Measurements from ENCODE around the gene HACD3. TPM values are rescaled to one million over a fixed set of nuclear protein-coding genes. Genes with fewer than 3 reads are reported as not detected.
"Not testable (repeated sequence)": the region's sequence is repeated elsewhere in the genome, so short reads cannot be mapped to it uniquely, and the experiment has no call there.

HACD3 gene
- total RNA-seq, 1 experiment from 2014 or later: 137 TPM

GRCh38 chr15:65598468-65598867 lies 68.2 kb downstream of the HACD3 start:
- no peak for DNase-seq (ENCODE audit: low read depth)

DNA sequence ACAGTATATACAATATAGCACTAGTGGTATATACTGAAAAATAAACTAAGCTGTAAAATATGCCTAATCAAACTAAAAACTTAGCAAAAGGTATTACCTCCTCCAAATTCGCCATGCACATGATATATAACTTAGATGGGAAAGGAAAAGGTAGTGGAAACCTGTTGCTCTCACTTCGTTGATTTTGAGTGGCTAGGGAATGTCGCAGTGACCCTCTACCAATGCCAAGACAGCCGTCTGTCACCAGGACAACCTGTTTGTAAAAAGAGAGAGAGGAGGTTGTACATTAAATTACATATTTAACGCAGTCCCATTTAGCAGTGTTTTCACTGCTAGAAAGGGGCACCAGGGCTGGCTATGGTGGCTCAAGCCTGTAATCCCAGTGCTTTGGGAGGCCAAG lies 69.4 kb downstream of the HACD3 start:
- DNase-seq (ENCODE audit: low read depth): no peak

DNA sequence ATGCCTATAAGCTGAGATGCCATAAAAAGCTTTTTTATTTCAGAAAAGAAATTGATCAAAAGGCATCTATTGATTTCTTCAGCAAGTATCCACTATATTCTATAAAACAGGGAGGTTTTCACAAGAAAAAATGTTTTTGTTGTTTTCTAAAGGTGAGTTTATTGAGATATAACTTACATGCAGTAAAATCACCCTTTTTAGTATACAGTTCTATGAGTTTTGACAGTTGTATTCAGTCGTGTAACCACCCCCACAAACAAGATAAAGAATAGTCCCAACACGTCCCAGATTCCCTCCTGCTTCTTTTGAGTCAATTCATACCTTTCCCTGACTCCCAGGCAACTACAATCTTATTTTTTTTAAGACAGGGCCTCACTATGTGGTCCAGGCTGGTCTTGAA lies 72.9 kb downstream of the HACD3 start:
- no peak for DNase-seq (ENCODE audit: low read depth)

- DNase-seq (ENCODE audit: low read depth): no peak
These were observed 73.3 kb downstream of the HACD3 start for GRCh38 chr15:65603559-65603958.

DNA sequence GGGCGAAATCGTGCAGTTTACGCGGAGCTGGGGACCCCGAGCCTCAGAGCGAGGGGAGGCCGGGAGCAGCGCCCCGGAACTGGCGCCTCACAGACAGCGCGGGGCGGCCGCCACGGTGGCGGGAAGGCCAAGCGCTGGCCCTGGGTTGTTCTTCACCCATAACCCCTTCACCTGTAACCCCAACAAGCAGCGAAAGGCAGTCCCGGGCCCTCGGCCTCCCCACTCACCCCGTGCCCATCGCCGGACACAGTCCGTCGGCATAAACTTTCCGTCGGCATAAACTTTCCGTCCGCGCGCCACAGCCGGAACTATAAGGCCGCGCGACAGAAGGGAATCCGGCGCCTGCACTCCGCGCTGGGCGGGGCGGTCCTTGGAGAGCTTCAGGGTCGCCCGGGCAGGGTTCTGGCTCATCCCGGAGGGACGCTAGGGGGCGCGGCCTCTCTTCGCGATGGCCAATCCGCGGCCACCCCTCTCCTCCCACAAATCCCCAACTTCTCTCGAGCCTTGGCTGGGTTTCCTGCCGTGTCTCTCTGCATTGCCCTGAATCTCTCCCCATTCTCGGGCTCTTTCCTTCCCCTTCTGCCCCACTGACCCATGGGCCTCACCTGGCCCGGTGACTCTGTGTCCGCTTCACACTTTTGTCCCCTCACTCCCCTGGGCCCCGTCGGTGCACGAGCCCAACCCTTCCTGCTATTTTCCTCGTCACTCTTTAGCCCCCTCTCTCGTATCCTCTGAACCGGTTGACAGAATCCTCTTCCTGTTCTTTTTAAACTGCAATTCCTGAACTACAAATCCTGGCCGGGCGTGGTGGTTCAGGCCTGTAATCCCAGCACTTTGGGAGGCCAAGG lies 80.8 kb downstream of the HACD3 start, which contains the start of gene INTS14:
INTS14 (minus strand) TSS at position 261 of the 848 bp plus-strand sequence. CDS start 3,751 bp downstream, outside the sequence.
- DNase-seq (ENCODE audit: low read depth): peak; percentile 95

DNA sequence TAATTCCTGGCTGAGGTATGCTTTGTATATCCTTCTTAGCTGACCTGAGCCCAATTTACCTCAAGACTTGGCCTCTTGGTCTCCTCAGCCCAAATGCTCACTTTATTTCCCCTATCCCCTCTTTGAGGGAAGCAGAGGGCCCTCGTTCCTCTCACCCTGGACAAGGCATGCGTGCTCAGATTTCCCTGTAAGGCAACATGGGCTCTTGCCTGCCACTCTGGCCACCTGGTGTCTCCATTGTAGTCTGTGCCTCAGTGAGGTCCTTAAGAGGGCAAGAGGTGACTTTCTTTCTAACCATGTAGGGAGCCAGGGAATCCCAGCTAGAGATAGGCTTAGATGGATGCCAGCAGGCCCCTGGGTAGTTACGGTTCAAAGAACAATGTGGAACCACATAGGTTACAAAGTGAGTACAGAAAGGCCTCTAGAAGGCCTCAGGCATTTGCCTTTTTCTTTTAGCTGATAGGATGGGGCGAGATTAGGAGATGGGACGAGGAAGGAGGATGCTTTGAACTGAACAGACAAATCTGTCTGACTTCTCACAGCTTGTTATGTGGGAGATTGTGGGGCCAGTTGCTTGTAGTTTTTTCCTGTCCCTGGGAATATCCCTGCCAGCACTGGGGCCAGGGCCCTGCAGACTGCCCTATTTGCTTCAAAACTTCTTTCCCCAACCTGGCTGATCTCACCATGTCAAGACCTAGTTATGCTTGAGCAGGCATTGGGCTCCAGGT lies 81.8 kb downstream of the HACD3 start:
- DNase-seq (ENCODE audit: low read depth): peak; percentile 21

DNA sequence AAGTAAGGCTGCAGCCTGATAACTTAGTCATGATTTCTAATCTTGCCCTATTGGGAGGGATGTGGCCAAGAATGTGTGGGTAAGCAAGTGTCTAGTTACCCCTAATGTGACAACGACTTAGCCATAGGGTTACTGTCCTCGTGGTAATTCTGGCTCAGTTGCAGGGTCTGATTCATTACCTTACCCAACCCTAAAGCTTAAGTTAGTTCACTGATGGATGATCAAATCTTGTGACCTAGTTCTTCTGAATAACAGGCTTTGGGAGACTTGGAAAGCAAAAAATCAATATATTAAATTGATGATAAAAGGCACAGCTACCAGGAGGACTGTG lies 82.3 kb downstream of the HACD3 start:
- DNase-seq (ENCODE audit: low read depth): peak; percentile 29

- DNase-seq (ENCODE audit: low read depth): no peak
These were observed 82.9 kb downstream of the HACD3 start for GRCh38 chr15:65612949-65613744.

GRCh38 chr15:65615887-65616286 lies 85.6 kb downstream of the HACD3 start:
- DNase-seq (ENCODE audit: low read depth): not testable (repeated sequence)

- DNase-seq (ENCODE audit: low read depth): no peak
These were observed 88.4 kb downstream of the HACD3 start for GRCh38 chr15:65618560-65619109.

DNA sequence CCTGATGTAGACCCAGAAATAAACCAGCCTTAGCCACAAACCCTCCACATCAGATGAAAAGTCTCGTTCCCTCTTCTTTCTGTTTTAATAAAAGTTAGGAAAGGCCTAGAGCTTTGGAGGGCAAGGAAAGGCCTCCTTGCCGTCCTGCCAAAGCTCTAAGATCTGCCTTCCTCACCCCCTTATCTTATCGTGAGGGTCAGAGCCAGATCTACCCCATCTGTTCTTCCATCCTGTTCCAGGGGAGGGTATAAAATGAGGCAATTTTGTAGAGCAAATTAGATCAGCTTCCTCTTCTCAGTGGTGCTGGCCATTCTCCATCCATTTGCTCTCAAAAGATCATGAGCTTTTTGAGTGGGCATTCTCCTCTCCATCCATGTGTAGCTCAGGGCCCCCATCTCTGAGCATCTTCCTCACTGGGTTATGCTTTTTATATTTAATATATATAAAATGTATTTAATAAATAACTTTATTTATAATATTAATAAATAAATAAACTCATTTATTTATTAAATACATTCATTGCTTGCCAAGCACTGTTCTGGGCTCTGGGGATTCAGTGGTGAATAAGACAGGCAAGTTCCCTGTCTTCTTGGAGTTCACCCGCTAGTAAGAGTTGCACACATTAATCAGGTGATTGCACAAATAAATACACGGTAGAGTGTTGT lies 89.5 kb downstream of the HACD3 start:
- no peak for DNase-seq (ENCODE audit: low read depth)

DNA sequence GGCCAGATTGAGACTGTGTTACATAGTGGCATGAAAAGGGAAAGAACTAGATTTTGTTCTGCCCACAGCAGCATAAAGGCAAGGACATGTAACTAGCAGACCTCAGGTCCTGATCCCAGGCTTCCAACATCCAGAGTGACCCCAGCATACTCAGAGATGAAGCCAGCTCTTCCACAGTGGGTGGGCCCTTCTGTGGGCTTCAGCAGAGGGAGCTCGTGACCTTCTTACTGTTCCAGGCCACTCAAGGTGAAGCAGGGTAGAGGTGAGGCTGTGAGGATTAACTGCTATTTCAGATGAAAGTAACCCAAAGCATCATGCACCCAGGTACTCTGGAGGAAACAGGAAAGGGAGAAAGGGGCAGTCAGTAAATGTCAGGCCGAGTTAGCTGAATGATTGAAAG lies 90.6 kb downstream of the HACD3 start:
- DNase-seq (ENCODE audit: low read depth): no peak

DNA sequence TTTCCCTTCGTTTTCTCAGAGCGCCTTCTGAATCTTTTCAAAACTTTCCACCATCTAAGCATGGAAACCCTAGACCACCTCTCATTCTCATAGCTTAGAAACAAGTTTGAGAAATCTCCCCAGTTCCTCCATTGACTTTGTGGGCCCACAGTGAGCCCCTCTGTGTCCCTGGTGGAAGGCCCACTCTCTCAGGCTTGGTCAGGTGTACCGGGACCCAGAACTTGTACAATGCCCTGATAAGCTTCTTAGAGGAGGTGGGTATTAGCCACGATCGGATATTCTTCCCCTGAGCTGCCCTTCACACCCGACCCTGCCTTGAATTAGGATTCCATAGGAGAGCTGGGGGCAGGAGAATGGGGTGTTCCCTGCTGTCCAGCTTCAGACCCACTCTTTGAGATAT lies 91.4 kb downstream of the HACD3 start, which contains the start of gene SLC24A1:
SLC24A1 (plus strand) TSS at position 301 of the 400 bp plus-strand sequence. CDS start 2,143 bp downstream, outside the sequence.
- no peak for DNase-seq (ENCODE audit: low read depth)

DNA sequence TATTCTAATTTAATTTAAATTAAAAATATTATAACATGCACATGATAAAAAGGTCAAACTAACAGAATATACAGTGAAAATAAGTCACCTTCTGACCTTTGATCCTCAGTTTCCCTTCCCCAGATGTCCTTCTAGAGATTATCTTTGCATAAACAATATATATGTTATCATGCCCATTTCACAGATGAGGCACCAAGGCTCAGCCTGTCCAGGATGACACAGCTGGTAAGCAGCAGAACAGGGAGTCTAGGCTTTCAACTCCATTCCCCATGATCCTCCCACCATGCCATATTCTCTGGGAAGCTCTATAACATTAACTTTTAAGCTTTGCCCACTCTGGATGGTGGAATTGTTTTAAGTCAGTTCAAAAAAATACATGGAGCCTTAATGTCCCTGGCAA lies 92.8 kb downstream of the HACD3 start:
- DNase-seq (ENCODE audit: low read depth): no peak

- DNase-seq (ENCODE audit: low read depth): no peak
These were observed 96.6 kb downstream of the HACD3 start for GRCh38 chr15:65626856-65627255.

Other genes with a start within 250 kb of the HACD3 start
- gene PARP16, start 243.6 kb upstream of the HACD3 start, total RNA-seq (2014; rRNA removed): 7.3 and 7.8 TPM in 2 replicates
- gene RNU5A-1, start 234.4 kb upstream of the HACD3 start, total RNA-seq (2014; rRNA removed): not detected in 2 replicates
- not detected in 2 replicates for gene RNU5B-1, start 225.8 kb upstream of the HACD3 start, total RNA-seq (2014; rRNA removed)
- not detected in 2 replicates for gene IGDCC3, start 152.5 kb upstream of the HACD3 start, total RNA-seq (2014; rRNA removed)
- 6.5 and 7.7 TPM in 2 replicates for gene IGDCC4, start 107.5 kb upstream of the HACD3 start, total RNA-seq (2014; rRNA removed)
- 27.0 and 27.7 TPM in 2 replicates for gene DPP8, start 12.8 kb upstream of the HACD3 start, total RNA-seq (2014; rRNA removed)
- 32.6 and 36.6 TPM in 2 replicates for gene INTS14, start 80.7 kb downstream of the HACD3 start, total RNA-seq (2014; rRNA removed)
- gene SLC24A1, start 91.5 kb downstream of the HACD3 start, total RNA-seq (2014; rRNA removed): 7.1 and 9.3 TPM in 2 replicates

Data from LHCN-M2 (cell line).